ENCODE data around the gene C16orf82. TPM values are rescaled to one million over a fixed set of nuclear protein-coding genes. Genes with fewer than 3 reads are reported as not detected.

Gene C16orf82
- total and polyA plus RNA-seq, 8 donors = not detected

DNA sequence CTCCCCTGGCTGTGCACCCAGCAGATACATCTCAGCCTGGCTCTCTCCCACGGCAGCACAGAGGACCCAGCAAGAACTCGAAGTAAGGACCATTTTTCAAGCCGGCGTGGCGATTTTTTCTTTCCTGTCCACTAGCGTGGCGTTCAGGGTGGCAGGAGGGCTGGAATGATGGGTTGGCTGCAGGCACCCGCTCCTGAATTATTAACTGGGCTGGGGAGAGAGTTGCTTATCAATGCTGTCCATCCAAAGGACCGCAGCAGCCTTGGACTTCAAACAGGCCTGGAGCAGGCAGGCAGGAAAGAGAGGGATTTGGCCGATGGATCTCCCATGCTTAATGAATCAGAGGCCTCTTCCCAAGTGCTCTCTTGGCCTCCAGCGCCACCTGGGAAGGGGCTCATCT is 7.0 kb downstream of the C16orf82 start:
- DNase-seq = no peak
- peaks cover 0 to 20% (median 4%) of the 10 kb centered on the region in 4 donors for H3K9me3 ChIP-seq
- H3K4me3 ChIP-seq = no peak overlapping the region
- H3K36me3 ChIP-seq = no peaks in the 10 kb centered on the region
- TF ChIP-seq POLR2AphosphoS5 (IDR thresholded peaks at IDR 0.05) = no peak
- no peak for TF ChIP-seq EP300 (IDR thresholded peaks at IDR 0.05)
- no peak for TF ChIP-seq CTCF (IDR thresholded peaks at IDR 0.05)
- no peak for TF ChIP-seq POLR2A (IDR thresholded peaks at IDR 0.05)
- H3K27me3 ChIP-seq = peaks cover 0 to 19% (median 0%) of the 10 kb centered on the region in 3 donors
- H3K4me1 ChIP-seq = no peaks in the 10 kb centered on the region
- intact Hi-C loops (cut with DNase I; ENCODE audit: low total_unique reads) = no loop called here
- H3K27ac ChIP-seq = no peak overlapping the region
- 69 to 83% (median 80%) methylated on average over 11 of the region's 11 CpGs for WGBS, 5 donors

- Histone ChIP-seq H3K27ac (no peak overlapping the region), H3K9me3 (peaks cover 0 to 5% (median under 1%) of the 10 kb centered on the region in 4 donors), H3K4me3 (no peak overlapping the region), H3K27me3 (peaks cover 0 to 62% (median 2%) of the 10 kb centered on the region in 3 donors), H3K36me3 (no peaks in the 10 kb centered on the region), H3K4me1 (no peaks in the 10 kb centered on the region)
- 17 to 27% (median 22%) methylated on average over 4 of the region's 4 CpGs for WGBS, 5 donors
- intact Hi-C loops (cut with DNase I; ENCODE audit: low total_unique reads) = no loop called here
- peak in 2 of 7 experiments; percentile 6 to 9 for TF ChIP-seq CTCF (IDR thresholded peaks at IDR 0.05)
- no peak for TF ChIP-seq EP300 (IDR thresholded peaks at IDR 0.05)
- no peak for DNase-seq
Observed at GRCh38 chr16:27080895-27081294, 14.2 kb downstream of the C16orf82 start.

- Histone ChIP-seq H3K4me3 (no peak overlapping the region), H3K9me3 (no peaks in the 10 kb centered on the region), H3K36me3 (no peaks in the 10 kb centered on the region), H3K4me1 (no peaks in the 10 kb centered on the region), H3K27ac (no peak overlapping the region), H3K27me3 (peaks cover 0 to 73% (median 2%) of the 10 kb centered on the region in 3 donors)
- no peak for TF ChIP-seq EP300 (IDR thresholded peaks at IDR 0.05)
- TF ChIP-seq CTCF (IDR thresholded peaks at IDR 0.05) = no peak
- TF ChIP-seq POLR2AphosphoS5 (IDR thresholded peaks at IDR 0.05) = no peak
- TF ChIP-seq POLR2A (IDR thresholded peaks at IDR 0.05) = no peak
- WGBS, 5 donors = 33 to 55% (median 40%) methylated on average over 11 of the region's 11 CpGs
- DNase-seq = no peak
- intact Hi-C loops (cut with DNase I; ENCODE audit: low total_unique reads) = no loop called here
Observed at GRCh38 chr16:27083861-27084261, 17.1 kb downstream of the C16orf82 start.

- Histone ChIP-seq H3K4me1 (no peaks in the 10 kb centered on the region), H3K36me3 (no peaks in the 10 kb centered on the region), H3K27me3 (peaks cover 0 to 67% (median 2%) of the 10 kb centered on the region in 3 donors), H3K4me3 (no peak overlapping the region), H3K9me3 (no peaks in the 10 kb centered on the region), H3K27ac (no peak overlapping the region)
- 57 to 68% (median 62%) methylated on average over 9 of the region's 9 CpGs for WGBS, 5 donors
- intact Hi-C loops (cut with DNase I; ENCODE audit: low total_unique reads) = no loop called here
- no peak for DNase-seq
- TF ChIP-seq CTCF (IDR thresholded peaks at IDR 0.05) (no peak), EP300 (IDR thresholded peaks at IDR 0.05) (no peak), POLR2AphosphoS5 (IDR thresholded peaks at IDR 0.05) (no peak), POLR2A (IDR thresholded peaks at IDR 0.05) (no peak)
Observed at GRCh38 chr16:27084307-27085028, 17.7 kb downstream of the C16orf82 start.

All from stomach (tissue), 9 donors.